GM12872 (cell line): Measurements from ENCODE around the gene GSC2.

ENCODE experiments used
- CTCF ChIP-seq: IDR thresholded peaks from 3 replicates; pipeline ENCODE4 v1.5.1; 2011; ENCODE audit warnings: low read depth, mild to moderate bottlenecking, low read length, moderate library complexity; ENCODE audit not compliant: insufficient read depth

GSC2 gene

GRCh38 chr22:19103880-19104821 is 45.9 kb downstream of the GSC2 start:
- TF ChIP-seq CTCF: no peak

GRCh38 chr22:19098157-19098556 is 51.9 kb downstream of the GSC2 start:
- TF ChIP-seq CTCF: no peak

GRCh38 chr22:19097518-19097917 is 52.6 kb downstream of the GSC2 start:
- no peak for TF ChIP-seq CTCF
